IPS-11a (cell line): ENCODE data around the gene CCDC171.
"Not testable (repeated sequence)": the region's sequence is repeated elsewhere in the genome, so short reads cannot be mapped to it uniquely, and the experiment has no call there.

ENCODE experiments used
- H3K4me3 ChIP-seq: one replicate; pipeline ENCODE4 v1.5.1; 2013; ENCODE audit warnings: low read depth, low read length, control low read depth

The CCDC171 gene

GRCh38 chr9:15746905-15747304 is 194.1 kb downstream of the CCDC171 start:
- no peak overlapping the region for H3K4me3 ChIP-seq

GRCh38 chr9:15755660-15756059 is 202.8 kb downstream of the CCDC171 start:
- H3K4me3 ChIP-seq, result no peak overlapping the region

GRCh38 chr9:15761551-15761950 is 208.7 kb downstream of the CCDC171 start:
- no peak overlapping the region for H3K4me3 ChIP-seq

- H3K4me3 ChIP-seq, result no peak overlapping the region
These were observed 210.5 kb downstream of the CCDC171 start for GRCh38 chr9:15763371-15763770.

GRCh38 chr9:15764131-15764530 is 211.3 kb downstream of the CCDC171 start:
- no peak overlapping the region for H3K4me3 ChIP-seq

- H3K4me3 ChIP-seq, result no peak overlapping the region
These were observed 216.7 kb downstream of the CCDC171 start for GRCh38 chr9:15769547-15769946.

- H3K4me3 ChIP-seq, result no peak overlapping the region
These were observed 226.0 kb downstream of the CCDC171 start for GRCh38 chr9:15778861-15779260.

- H3K4me3 ChIP-seq, result no peak overlapping the region
These were observed 229.3 kb downstream of the CCDC171 start for GRCh38 chr9:15782106-15782505.

GRCh38 chr9:15785584-15785983 is 232.7 kb downstream of the CCDC171 start:
- H3K4me3 ChIP-seq, result no peak overlapping the region

GRCh38 chr9:15786616-15787015 is 233.8 kb downstream of the CCDC171 start:
- no peak overlapping the region for H3K4me3 ChIP-seq

GRCh38 chr9:15810219-15810899 is 257.5 kb downstream of the CCDC171 start:
- H3K4me3 ChIP-seq, result not testable (repeated sequence)

GRCh38 chr9:15813076-15813475 is 260.2 kb downstream of the CCDC171 start:
- no peak overlapping the region for H3K4me3 ChIP-seq

- no peak overlapping the region for H3K4me3 ChIP-seq
These were observed 271.5 kb downstream of the CCDC171 start for GRCh38 chr9:15824310-15824709.

- H3K4me3 ChIP-seq, result no peak overlapping the region
These were observed 278.5 kb downstream of the CCDC171 start for GRCh38 chr9:15831384-15831783.

- H3K4me3 ChIP-seq, result no peak overlapping the region
These were observed 281.7 kb downstream of the CCDC171 start for GRCh38 chr9:15834541-15834940.

GRCh38 chr9:15837079-15837679 is 284.3 kb downstream of the CCDC171 start:
- no peak overlapping the region for H3K4me3 ChIP-seq

GRCh38 chr9:15842051-15842450 is 289.2 kb downstream of the CCDC171 start:
- H3K4me3 ChIP-seq, result no peak overlapping the region

- H3K4me3 ChIP-seq, result no peak overlapping the region
These were observed 290.5 kb downstream of the CCDC171 start for GRCh38 chr9:15843316-15843715.

- no peak overlapping the region for H3K4me3 ChIP-seq
These were observed 291.1 kb downstream of the CCDC171 start for GRCh38 chr9:15843931-15844330.

- no peak overlapping the region for H3K4me3 ChIP-seq
These were observed 293.8 kb downstream of the CCDC171 start for GRCh38 chr9:15846611-15847010.

- H3K4me3 ChIP-seq, result no peak overlapping the region
These were observed 297.0 kb downstream of the CCDC171 start for GRCh38 chr9:15849871-15850270.

GRCh38 chr9:15851766-15852165 is 298.9 kb downstream of the CCDC171 start:
- no peak overlapping the region for H3K4me3 ChIP-seq

GRCh38 chr9:15856591-15856990 is 303.7 kb downstream of the CCDC171 start:
- H3K4me3 ChIP-seq, result no peak overlapping the region
